Activated naive CD8-positive, alpha-beta T cell (primary cell): ENCODE measurements around the gene IL20RA.

Source experiments
- H3K27ac Mint-ChIP-seq: one replicate; pipeline ENCODE4 v1.8.0; 2021; ENCODE audit warnings: mixed read lengths
- H3K27me3 Mint-ChIP-seq: one replicate; pipeline ENCODE4 v1.8.0; 2021; ENCODE audit warnings: mixed read lengths
- H3K36me3 Mint-ChIP-seq: one replicate; pipeline ENCODE4 v1.8.0; 2021; ENCODE audit warnings: mixed read lengths
- H3K4me1 Mint-ChIP-seq: one replicate; pipeline ENCODE4 v1.8.0; 2021; ENCODE audit warnings: low read depth, mixed read lengths
- H3K4me3 Mint-ChIP-seq: one replicate; pipeline ENCODE4 v1.8.0; 2021; ENCODE audit warnings: mild to moderate bottlenecking, mixed read lengths
- H3K9me3 Mint-ChIP-seq: one replicate; pipeline ENCODE4 v1.8.0; 2021; ENCODE audit warnings: low read depth, mixed read lengths

The IL20RA gene

GRCh38 chr6:137002505-137002904, 42.3 kb downstream of the IL20RA start:
- H3K9me3 Mint-ChIP-seq, result no peaks in the 10 kb centered on the region
- no peaks in the 10 kb centered on the region for H3K36me3 Mint-ChIP-seq
- H3K4me3 Mint-ChIP-seq, result no peak overlapping the region
- H3K4me1 Mint-ChIP-seq, result no peaks in the 10 kb centered on the region
- H3K27ac Mint-ChIP-seq, result no peak overlapping the region
- H3K27me3 Mint-ChIP-seq, result peaks cover 7% of the 10 kb centered on the region

DNA sequence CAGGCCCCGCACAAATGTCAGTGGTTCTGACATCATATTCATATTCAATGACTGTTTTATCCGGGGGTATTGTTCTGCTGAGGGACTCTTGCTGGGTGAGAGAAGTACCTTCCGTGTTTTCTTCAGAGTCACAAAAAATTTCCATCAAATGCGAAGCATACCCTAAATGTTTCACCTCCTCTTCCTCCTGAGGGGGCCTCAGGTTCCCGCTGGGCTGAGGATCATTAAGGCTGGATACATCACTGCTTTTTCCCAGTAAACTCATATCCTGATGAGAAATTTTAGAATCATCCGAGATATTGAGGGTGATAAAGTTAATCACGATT, 42.8 kb downstream of the IL20RA start:
- Mint-ChIP-seq H3K27ac (no peak overlapping the region), H3K4me3 (no peak overlapping the region), H3K4me1 (no peaks in the 10 kb centered on the region), H3K27me3 (peaks cover 8% of the 10 kb centered on the region), H3K9me3 (no peaks in the 10 kb centered on the region), H3K36me3 (no peaks in the 10 kb centered on the region)

GRCh38 chr6:137001299-137001976, 43.3 kb downstream of the IL20RA start:
- Mint-ChIP-seq H3K9me3 (no peaks in the 10 kb centered on the region), H3K4me1 (no peaks in the 10 kb centered on the region), H3K27me3 (peaks cover 9% of the 10 kb centered on the region), H3K36me3 (no peaks in the 10 kb centered on the region), H3K27ac (no peak overlapping the region), H3K4me3 (no peak overlapping the region)

DNA sequence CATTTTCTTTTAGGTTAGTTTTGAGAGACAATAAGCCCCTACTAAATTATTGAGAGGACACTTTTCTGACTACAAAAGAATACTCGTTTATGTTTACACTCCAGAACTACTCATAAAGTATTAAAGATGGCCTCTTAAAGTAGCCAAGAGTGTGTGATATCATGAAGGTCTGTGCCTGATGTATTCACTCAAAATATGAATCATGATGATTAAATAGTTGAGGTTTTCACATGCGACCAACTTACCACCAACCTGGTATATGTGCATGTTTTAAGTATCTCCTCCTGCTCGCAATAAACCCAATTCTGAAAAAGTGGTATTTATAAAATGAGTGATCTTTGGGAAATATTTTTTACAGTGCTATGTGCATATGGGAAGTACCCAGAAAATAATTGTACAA, 43.9 kb downstream of the IL20RA start:
- H3K27me3 Mint-ChIP-seq, result peaks cover 9% of the 10 kb centered on the region
- no peaks in the 10 kb centered on the region for H3K4me1 Mint-ChIP-seq
- no peak overlapping the region for H3K27ac Mint-ChIP-seq
- no peaks in the 10 kb centered on the region for H3K36me3 Mint-ChIP-seq
- no peaks in the 10 kb centered on the region for H3K9me3 Mint-ChIP-seq
- H3K4me3 Mint-ChIP-seq, result no peak overlapping the region

GRCh38 chr6:136995521-136995920, 49.2 kb downstream of the IL20RA start:
- Mint-ChIP-seq H3K36me3 (no peaks in the 10 kb centered on the region), H3K27ac (no peak overlapping the region), H3K4me1 (no peaks in the 10 kb centered on the region), H3K27me3 (peaks cover 21% of the 10 kb centered on the region), H3K4me3 (no peak overlapping the region), H3K9me3 (no peaks in the 10 kb centered on the region)

DNA sequence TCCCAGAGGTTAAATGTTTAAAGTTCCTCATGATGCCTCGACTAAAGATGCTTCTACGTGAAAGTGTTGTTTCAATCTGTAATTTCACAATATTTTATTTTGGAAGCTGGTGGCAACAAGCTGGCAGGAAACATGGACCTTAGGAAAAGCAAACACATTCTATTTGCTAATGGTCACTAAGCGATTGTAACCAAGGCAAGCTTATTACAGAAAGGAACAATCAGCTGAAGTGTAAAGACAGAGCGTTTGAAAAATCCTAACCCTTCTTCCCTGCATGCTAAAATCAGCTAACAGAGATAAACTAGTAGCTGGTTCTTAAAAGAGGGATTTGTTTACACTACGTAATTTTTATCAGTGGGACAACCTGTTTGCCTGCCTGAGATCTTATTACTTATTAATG, 50.0 kb downstream of the IL20RA start:
- Mint-ChIP-seq H3K4me1 (peaks cover 1% of the 10 kb centered on the region), H3K27ac (no peak overlapping the region), H3K27me3 (peaks cover 23% of the 10 kb centered on the region), H3K4me3 (no peak overlapping the region), H3K9me3 (no peaks in the 10 kb centered on the region), H3K36me3 (no peaks in the 10 kb centered on the region)

GRCh38 chr6:136992113-136992512, 52.7 kb downstream of the IL20RA start:
- Mint-ChIP-seq H3K4me1 (peaks cover 5% of the 10 kb centered on the region), H3K36me3 (no peaks in the 10 kb centered on the region), H3K4me3 (no peak overlapping the region), H3K27me3 (peaks cover 31% of the 10 kb centered on the region), H3K9me3 (no peaks in the 10 kb centered on the region), H3K27ac (no peak overlapping the region)

- Mint-ChIP-seq H3K4me3 (no peak overlapping the region), H3K4me1 (peaks cover 5% of the 10 kb centered on the region), H3K36me3 (no peaks in the 10 kb centered on the region), H3K9me3 (no peaks in the 10 kb centered on the region), H3K27me3 (peaks cover 29% of the 10 kb centered on the region), H3K27ac (no peak overlapping the region)
Measured at GRCh38 chr6:136991646-136992045, 53.1 kb downstream of the IL20RA start.

DNA sequence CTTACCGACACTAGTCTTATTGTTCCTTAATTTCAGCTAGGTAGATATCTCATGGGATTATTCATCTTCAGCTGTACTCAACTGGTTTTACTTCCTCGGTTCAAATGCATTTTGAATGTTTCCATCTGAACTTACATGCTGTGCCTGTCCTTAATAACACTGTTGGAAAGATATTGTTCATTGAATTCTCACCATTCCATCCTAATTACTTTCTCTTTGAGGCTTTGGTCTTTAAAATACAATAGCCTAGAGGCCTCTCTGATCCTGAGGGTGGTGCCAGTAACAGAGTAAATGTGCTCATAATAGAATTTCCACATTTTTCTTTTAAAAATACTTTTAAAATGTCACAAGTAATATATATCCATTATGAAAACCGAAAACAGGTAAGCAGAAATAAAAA, 54.0 kb downstream of the IL20RA start:
- Mint-ChIP-seq H3K36me3 (no peaks in the 10 kb centered on the region), H3K27ac (no peak overlapping the region), H3K9me3 (no peaks in the 10 kb centered on the region), H3K27me3 (peaks cover 29% of the 10 kb centered on the region), H3K4me1 (peaks cover 5% of the 10 kb centered on the region), H3K4me3 (no peak overlapping the region)

DNA sequence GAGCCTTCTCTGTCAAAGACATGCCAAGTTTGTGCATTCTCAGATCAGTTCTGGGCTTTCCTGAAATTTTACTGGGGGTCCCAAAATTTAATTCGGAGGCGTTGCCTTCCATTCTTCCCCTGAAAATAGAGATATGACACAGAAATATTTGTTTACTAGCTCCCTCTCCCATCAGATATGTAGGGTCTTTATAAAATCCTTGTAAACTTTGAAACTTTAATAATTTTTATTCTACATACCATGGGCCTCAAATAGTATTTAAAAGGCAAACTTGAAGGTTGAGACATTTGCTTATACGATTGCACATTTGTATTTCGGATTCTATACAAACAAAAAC, 54.6 kb downstream of the IL20RA start:
- H3K36me3 Mint-ChIP-seq, result no peaks in the 10 kb centered on the region
- no peak overlapping the region for H3K27ac Mint-ChIP-seq
- H3K9me3 Mint-ChIP-seq, result no peaks in the 10 kb centered on the region
- H3K4me3 Mint-ChIP-seq, result no peak overlapping the region
- H3K27me3 Mint-ChIP-seq, result peaks cover 31% of the 10 kb centered on the region
- peaks cover 5% of the 10 kb centered on the region for H3K4me1 Mint-ChIP-seq

DNA sequence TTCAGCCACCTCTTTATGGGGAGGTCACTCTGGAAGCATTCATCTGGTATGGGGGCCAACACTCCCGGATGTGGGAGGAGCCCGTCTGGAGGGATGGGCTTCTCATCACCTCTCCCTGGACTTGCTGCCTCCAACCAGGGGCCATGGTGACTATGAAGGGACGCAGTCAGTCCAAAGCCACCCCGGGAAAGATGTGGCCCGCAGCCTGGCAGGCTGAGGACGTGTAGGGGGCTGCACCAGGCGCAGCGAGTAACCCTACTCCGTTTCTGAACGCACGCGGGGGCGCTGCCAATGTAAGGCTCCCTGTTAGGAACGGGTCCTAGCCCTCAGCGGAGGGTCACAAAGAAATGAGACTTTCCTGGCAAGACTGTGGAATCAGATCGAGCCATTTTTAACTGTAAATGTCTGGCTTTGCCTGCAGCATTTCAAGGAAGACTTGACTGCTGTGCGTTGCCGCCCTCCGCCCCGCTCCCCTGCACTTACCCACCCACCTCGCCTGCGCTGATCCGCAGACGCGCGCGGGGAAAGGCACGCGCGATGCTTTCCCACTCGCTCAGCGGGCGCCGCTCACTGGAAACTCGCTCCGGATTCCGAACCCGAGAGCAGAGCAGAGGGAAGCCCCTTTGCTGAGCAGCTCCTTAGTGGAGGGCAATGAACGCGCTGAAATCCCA, 55.1 kb downstream of the IL20RA start:
- H3K9me3 Mint-ChIP-seq, result no peaks in the 10 kb centered on the region
- no peak overlapping the region for H3K27ac Mint-ChIP-seq
- peaks cover 5% of the 10 kb centered on the region for H3K4me1 Mint-ChIP-seq
- H3K36me3 Mint-ChIP-seq, result no peaks in the 10 kb centered on the region
- no peak overlapping the region for H3K4me3 Mint-ChIP-seq
- H3K27me3 Mint-ChIP-seq, result peaks cover 31% of the 10 kb centered on the region

- Mint-ChIP-seq H3K27ac (no peak overlapping the region), H3K9me3 (no peaks in the 10 kb centered on the region), H3K4me1 (peaks cover 5% of the 10 kb centered on the region), H3K4me3 (no peak overlapping the region), H3K36me3 (no peaks in the 10 kb centered on the region), H3K27me3 (peaks cover 24% of the 10 kb centered on the region)
Measured at GRCh38 chr6:136987526-136987925, 57.2 kb downstream of the IL20RA start.

GRCh38 chr6:136985502-136985901, 59.3 kb downstream of the IL20RA start:
- Mint-ChIP-seq H3K9me3 (no peaks in the 10 kb centered on the region), H3K4me3 (no peak overlapping the region), H3K36me3 (no peaks in the 10 kb centered on the region), H3K27me3 (peaks cover 12% of the 10 kb centered on the region), H3K4me1 (peaks cover 5% of the 10 kb centered on the region), H3K27ac (no peak overlapping the region)

- Mint-ChIP-seq H3K27ac (no peak overlapping the region), H3K9me3 (no peaks in the 10 kb centered on the region), H3K4me1 (peaks cover 3% of the 10 kb centered on the region), H3K27me3 (peaks cover 13% of the 10 kb centered on the region), H3K36me3 (no peaks in the 10 kb centered on the region), H3K4me3 (no peak overlapping the region)
Measured at GRCh38 chr6:136984578-136984977, 60.2 kb downstream of the IL20RA start.

DNA sequence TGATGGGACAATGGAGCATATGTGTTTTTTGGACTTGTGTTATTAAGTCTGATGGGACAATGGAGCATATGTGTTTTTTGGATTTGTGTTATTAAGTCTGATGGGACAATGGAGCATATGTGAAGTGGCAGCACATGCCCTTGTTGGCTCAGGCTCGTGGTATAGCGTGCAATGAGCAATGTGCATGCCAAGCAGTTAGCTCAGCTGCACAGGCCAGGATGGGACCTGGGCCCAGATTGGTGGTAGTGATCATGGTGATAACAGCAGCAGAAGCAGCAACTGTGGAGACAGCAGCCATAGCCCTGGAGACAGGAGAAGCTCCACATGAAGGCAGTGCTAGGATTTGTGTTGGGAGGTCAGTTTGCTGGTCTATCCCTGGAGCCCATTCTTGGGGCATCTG, 61.1 kb downstream of the IL20RA start:
- Mint-ChIP-seq H3K36me3 (no peaks in the 10 kb centered on the region), H3K27me3 (peaks cover 10% of the 10 kb centered on the region), H3K4me1 (no peaks in the 10 kb centered on the region), H3K27ac (no peak overlapping the region), H3K9me3 (no peaks in the 10 kb centered on the region), H3K4me3 (no peak overlapping the region)

- no peaks in the 10 kb centered on the region for H3K36me3 Mint-ChIP-seq
- H3K4me3 Mint-ChIP-seq, result no peak overlapping the region
Measured at GRCh38 chr6:136982928-136983327, 61.8 kb downstream of the IL20RA start.

More at GRCh38 chr6:136982928-136983327, 61.8 kb downstream of the IL20RA start:
- no peaks in the 10 kb centered on the region for H3K9me3 Mint-ChIP-seq
- H3K27ac Mint-ChIP-seq, result no peak overlapping the region
- H3K4me1 Mint-ChIP-seq, result no peaks in the 10 kb centered on the region
- peaks cover 8% of the 10 kb centered on the region for H3K27me3 Mint-ChIP-seq
